HG03095 (cell line): ENCODE data around the gene TOR1B.
"Not testable (repeated sequence)": the region's sequence is repeated elsewhere in the genome, so short reads cannot be mapped to it uniquely, and the experiment has no call there.

ENCODE experiments used
- ATAC-seq: cut with Tn5 transposase; IDR thresholded peaks from one replicate; pipeline ENCODE4 v1.9.1; 2021; ENCODE audit warnings: moderate library complexity; ENCODE audit not compliant: unreplicated experiment

Gene TOR1B, protein sequence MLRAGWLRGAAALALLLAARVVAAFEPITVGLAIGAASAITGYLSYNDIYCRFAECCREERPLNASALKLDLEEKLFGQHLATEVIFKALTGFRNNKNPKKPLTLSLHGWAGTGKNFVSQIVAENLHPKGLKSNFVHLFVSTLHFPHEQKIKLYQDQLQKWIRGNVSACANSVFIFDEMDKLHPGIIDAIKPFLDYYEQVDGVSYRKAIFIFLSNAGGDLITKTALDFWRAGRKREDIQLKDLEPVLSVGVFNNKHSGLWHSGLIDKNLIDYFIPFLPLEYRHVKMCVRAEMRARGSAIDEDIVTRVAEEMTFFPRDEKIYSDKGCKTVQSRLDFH

DNA sequence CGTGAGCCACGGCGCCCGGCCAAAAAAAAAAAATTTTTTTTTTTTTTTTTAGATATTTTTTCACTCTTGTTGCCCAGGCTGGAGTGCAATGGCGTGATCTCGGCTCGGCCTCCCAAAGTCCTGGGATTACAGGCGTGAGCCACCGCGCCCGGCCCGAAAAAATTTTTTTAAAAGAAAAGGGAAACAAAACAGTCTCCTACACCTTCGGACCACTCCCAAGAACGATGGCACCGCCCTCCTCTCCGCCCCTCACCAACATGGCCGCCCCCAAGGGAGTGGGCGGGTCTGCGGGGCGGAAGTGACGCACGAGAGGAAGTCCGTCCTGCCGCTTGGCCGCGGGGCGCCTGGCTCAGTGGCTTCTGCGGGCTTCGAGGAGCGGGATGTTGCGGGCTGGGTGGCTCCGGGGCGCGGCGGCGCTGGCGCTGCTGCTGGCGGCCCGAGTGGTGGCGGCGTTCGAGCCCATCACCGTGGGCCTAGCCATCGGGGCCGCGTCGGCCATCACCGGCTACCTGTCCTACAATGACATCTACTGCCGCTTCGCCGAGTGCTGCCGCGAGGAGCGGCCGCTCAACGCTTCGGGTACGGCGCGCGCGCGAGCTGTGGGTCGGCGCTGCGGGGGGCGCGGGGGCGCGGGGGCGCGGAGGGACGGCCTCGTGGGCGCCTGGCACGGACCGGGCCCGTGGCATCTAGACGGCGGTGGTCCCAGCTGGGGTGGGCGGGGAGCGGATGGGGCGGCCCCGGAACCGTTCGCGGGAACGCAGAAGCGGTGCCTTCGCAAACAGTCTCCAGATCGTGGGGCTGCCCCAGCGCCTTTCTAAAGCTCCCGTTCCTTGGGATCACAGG is at the start of gene TOR1B:
TOR1B (plus strand) TSS at position 352 of the 843 bp plus-strand sequence; CDS start at position 381, 29 bp downstream.
- peak; percentile 90 for ATAC-seq

DNA sequence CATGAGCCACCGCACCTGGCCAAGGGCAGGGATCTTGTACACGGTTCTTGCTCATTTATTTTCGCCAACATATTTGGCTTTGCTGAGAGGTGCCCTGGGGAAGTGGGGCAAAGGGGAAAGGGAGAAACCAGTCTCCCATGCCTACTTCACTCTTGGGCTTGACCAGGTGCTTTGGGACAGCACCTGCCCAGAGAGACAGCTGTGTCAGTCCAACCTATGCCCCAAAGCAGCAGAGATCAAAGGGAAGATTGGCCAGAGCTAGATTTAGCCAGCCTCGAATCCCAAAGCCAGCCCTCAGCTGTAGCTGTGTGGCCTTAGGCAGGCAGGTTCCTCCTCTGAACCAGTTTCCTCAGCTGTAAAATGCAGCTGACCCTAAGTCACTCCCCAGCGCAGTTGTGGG is 47.8 kb upstream of the TOR1B start:
- ATAC-seq, result no peak

DNA sequence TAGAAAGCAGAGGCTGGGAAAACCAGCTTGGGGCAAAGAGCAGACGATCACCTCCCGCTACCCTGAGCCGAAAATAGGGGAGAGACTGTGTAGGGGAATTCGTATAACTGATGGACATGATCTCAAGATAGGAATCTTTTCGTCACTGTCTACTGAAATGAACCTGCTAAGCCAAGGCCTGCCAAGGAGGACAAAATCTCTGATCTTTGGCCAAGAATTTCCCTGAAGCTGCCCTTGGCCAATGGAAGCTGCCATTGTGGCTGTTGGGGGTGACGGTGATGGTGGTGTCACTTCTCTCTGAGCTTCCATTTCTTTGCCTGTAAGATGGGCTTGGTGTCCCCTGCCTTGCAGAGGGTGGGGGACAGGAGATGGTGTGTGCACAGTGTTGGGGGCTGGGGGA is 46.8 kb upstream of the TOR1B start:
- ATAC-seq, result no peak

DNA sequence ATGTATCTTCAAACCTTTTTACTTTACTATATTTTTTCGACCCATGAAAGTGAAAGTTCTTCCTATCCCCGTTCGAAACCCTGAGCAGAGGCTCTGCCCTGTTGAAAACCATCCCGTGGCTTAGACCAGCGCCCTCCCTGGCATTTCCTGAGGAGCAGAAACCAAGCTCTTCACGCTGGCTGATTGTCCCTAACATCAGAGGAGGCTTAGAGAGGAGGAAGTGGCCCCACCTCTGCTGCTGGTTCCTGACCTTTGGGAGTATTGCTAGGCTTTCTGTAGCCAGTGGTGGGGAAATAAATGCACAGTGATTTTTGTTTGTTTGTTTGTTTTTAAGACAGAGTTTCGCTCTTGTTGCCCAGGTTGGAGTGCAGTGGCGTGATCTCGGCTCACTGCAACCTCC is 45.9 kb upstream of the TOR1B start:
- ATAC-seq, result no peak

DNA sequence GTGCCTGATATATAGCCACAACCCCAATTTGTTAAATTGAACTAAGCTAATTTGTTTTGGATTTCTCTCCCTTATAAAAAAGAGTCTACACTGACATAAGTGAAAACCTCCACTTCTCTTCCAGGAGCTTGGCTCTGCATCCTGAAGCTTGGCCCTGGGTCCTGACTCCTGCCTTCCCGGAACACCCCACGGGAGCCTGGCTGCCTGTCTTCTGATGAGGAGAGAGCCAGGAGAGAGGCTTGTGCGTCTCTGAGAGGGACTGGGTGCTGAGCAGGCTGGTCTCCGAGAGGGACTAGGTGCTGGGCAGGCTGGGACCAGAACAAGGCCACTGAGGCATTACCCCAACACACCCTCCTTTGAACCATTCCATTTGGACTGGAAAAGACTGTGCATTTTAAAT is 43.7 kb upstream of the TOR1B start:
- ATAC-seq, result no peak

DNA sequence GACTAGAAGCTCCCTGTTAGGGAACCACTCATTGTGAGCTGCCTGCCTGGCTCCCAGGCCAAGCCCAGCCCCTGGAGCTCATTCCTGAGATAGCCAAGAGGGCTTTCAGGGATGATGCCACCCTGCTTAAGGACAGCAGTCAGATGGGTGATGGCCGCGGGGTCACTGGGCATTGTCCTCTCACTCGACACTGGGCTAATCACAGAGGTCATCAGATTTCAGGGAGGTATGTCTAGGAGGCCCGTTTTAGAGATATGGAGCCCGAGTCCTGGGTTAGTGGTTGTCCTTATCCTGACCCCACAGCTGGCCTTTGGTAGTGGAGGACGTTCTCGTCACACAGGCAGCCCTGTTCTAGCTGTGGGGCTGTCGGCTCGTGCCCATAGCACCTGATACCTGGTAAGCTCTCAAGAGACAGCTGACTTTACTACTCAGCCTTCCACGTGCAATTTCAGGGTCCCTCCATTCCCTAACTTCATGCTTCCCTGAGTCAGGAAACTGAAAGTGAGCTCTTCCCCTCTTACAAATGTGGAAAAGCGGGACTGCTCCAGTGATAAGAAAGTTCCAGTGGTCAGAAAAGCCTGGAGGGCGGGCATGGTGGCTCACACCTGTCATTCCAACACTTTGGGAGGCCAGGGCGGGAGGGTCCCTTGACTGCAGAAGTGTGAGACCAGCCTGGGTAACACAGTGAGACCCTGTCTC is 43.0 kb upstream of the TOR1B start:
- ATAC-seq, result no peak

DNA sequence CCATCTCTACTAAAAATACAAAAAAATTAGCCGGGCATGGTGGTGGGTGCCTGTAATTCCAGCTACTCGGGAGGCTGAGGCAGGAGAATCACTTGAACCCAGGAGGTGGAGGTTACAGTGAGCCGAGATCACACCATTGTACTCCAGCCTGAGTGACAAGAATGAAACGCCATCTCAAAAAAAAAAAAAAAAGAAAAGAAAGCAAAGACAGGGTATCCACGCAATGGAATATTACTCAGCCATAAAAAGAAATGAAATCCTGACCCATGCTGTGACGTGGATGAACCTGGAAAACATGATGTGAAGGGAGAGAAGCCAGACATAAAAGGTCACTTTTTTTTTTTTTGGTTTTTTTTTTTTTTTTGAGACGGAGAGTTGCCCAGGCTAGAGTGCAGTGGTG is 42.2 kb upstream of the TOR1B start:
- not testable (repeated sequence) for ATAC-seq

DNA sequence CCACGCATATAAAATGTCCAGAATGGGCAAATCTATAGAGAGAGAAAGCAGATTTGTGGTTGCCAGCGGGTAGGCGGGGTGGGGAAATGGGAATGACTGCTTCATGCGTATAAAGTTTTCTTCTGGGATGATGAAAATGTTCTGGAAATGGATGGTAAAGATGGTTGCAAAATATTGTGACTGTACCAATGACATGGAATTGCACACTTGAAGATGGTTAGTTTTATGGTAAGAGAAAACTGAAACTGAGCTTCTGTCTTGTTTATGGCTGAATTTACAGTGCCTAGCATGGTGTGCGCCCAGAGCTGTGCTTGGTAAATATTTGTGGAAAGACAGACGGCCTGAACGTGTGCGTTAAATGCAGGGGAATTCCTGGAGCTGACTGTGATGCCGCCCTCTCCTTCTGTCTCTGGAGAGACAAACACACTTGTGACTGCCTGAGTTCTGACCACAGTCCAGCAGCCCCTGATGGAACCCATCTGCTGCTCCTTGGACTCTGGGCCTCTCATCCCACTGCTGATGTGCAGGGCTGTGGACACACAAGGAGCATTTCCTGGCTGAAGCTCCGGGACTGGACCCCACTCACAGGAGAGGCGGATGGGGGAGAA is 41.6 kb upstream of the TOR1B start:
- ATAC-seq, result no peak

DNA sequence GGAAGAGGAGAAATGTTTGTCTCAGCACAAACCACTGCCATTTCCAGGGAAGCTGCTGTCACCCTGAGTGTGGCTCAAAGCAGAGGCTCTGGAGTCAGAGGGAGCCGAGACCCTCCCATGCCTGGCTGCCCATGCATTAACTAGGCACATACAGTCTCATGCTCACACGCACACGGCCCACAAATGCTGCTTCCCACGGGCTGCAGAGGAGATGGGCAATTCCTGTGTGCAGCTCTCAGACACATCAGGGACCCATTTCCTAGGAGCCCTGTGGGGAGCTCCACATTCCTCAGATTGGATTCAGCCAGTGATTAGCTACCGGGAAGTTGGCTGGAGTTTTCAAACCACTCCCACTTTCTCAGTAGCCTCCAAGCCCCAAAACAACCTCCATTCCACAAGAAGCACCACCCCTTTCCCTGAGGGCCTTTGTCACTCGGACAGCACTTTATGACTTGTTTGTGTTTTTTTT is 41.0 kb upstream of the TOR1B start:
- no peak for ATAC-seq

DNA sequence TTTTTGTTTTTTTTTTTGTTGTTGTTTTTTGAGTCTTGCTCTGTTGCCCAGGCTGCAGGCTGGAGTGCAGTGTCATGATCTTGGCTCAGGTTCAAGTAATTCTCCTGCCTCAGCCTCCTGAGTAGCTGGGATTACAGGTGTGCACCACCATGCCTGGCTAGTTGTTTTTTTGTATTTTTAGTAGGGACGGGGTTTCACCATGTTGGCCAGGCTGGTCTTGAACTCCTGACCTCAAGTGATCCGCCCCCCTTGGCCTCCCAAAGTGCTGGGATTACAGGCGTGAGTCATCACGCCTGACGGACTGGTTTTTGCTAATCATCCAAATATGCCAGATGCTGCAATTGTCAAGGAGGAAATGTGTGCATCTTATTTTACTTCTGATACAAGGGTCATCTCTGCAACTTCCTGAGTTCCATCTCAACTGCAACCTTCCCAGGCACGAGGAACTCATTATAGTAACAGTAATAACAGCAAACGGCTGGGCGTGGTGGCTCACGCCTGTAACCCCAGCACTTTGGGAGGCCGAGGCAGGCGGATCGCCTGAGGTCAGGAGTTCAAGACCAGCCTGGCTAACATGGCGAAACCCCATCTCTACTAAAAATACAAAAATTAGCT is 40.5 kb upstream of the TOR1B start:
- ATAC-seq, result not testable (repeated sequence)

DNA sequence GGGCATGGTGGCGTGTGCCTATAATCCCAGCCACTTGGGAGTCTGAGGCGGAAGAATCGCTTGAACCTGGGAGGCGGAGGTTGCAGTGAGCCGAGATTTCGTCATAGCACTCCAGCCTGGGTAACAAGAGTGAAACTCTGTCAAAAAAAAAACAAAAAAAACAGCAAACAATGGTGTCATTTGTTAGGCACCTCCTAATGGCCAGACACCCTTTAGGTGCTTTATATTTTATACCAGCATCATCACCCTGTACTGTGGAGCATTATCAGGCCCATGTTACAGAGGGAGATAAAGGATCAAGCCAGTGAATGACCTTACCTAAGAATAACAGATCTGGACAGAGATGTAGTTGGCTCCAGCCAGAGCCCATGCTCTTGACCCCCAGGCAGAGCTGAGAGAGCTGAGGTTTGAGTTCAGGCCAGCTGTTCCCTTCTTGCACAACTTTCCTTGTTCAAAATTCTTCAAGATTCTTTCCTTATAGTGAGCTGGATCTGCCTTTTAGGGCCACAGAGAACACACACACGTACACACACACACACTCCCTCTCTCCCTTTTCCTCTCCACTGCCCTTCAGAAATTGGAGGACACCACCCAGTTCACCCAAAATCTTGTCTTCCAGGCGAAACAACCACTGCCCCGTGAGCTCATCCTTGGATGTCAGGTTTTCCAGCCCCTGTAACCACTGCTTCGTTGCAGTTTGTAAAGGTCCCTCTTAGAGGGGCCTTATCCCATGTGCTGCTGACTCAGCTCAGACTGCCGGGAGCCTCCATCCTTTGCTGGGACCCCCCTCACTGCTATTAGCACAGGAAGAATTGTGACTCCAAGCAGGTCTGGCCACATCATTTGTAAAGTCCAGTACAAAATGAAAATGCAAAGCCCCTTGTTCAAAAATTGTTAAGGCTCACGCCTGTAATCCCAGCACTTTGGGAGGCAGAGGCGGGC is 39.7 kb upstream of the TOR1B start:
- ATAC-seq, result no peak

DNA sequence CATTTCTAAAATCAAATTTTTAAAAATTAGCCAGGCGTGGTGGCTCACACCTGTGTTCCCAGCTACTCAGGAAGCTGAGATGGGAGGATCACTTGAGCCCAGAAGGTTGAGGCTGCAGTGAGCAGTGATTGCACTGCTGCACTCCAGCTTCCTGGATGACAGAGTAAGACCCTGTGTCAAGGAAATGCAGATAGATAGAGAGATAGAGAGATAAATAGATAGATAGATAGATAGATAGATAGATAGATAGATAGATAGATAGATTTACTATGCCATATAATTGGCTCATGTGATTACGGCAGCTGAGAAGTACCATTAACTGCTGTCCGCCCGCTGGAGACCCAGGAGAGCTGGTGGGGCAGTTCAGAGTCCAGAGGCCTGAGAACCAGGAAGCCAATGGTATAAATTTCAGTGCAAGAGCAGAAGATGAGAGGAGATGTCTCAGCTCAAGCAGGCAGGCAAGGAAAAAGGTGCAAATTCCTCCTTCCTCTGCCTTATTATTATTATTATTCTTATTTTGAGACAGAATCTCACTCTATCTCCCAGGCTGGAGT is 37.1 kb upstream of the TOR1B start:
- no peak for ATAC-seq

DNA sequence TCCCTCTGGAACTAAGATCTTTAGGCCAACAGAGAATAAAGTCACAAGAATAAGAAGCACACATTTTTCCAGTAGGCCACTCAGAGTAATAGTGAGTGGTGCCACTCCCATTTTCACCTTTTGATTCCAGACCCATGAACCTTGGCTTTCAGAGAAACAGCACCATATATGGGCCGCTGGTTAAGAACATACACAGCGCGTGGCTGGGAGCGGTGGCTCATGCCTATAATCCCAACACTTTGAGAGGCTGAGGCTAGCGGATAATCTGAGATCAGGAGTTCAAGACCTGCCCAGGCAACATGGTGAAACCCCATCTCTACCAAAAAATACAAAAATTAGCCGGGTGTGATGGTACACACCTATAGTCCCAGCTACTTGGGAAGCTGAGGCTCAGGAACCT is 34.5 kb upstream of the TOR1B start:
- ATAC-seq, result no peak

DNA sequence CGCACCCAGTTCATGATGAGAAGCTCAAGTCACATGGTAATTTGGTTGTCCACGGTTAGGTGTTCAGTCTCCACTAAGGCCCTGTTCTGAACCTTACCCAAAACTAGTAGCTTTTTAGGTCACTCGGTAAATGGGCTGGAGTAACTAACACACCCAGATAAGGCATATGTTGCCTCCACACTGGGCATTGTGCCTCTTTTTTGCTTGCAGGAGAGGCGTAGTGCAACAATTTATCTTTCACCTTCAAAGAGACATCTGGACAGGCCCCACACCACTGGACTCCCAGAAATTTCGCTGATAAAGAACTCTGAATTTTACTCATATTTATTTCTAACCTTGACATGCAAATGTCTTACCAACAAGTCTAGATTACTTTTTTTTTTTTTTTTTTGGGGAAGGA is 33.3 kb upstream of the TOR1B start:
- no peak for ATAC-seq

DNA sequence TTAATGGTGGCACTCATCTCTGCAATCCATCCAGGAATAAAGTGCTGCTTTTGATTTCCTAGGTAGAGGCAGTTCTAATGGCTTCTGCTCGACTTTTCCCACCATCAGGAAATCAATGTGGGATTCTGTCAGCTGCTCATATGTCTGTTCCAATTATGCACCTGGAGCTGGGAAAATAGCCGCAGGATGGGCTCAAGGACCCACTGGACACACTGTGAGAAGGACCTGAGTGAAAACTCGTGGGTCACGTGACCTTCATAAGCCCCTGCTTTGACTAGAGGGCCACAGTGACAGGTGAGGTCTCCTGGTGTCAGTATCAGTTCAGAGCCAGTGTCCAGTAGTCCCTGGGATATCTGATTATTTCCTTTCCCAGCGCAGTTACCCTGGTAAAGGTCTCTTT is 32.2 kb upstream of the TOR1B start:
- ATAC-seq, result no peak

DNA sequence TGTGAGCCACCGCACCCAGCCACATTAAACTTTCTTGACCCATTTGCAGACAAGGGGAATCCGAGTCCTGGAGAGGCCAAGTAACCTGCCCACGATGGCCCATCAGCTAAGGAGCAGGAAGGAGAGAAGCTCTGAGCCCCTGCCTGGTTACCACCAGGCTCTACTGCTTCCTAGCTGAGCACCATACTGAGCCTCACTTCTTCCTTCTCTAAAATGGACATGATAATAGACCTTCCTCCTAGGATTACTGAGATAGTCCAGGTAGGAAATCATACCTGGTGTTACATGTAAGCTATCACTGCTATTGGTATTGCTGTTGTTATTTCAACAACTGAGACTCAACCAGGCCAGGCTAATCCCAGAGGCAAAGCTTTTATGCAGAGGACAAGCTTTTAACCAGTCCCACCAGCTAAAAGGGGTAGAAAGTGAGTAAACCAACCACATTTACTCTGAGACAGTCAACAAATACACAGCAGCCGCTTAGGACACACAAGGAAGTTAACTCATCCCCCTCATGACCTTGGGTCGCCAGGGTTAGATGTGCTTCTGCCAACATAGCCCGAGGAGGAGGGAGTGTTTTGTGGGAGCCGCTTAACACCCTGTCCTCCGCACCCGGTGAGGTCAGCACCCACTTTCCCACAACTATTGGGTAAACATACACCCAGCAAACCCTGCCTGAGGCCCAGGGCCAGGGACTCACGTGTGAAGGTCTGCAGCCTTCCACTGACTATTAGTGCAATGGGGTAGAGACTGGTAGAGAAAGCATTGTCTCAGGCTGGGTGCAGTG is 29.5 kb upstream of the TOR1B start:
- ATAC-seq, result no peak

DNA sequence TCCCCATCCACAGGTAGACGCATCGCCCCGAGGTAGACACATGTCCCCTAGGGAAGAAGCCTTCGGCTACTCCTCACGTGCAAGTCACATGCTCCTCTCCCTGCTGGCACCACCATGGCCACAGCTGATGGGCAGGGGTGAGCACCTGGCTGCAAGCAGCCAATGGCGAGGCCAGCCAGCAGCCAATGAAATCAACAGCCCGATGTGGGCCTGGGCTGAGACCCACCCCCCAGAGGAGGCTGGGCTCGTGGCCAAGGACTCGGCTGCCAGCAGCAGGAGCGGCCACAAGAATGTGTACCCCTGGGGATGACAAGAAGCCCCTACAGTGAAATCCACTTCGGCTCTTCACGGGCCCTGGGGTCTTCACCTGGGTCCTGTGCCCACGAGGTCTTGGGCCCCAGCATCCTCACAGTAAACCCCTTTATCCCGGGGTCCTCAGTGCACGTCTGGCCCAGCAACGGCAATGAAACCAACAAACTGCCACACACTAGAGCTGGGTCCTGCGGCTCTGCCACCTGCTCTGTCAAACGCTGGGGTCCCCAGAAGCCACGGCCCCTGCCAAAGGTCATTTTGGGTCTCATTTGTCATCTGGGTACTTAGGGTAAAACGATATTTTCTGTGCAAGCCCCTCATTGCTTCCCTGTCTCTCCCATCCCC is 28.1 kb upstream of the TOR1B start:
- no peak for ATAC-seq

DNA sequence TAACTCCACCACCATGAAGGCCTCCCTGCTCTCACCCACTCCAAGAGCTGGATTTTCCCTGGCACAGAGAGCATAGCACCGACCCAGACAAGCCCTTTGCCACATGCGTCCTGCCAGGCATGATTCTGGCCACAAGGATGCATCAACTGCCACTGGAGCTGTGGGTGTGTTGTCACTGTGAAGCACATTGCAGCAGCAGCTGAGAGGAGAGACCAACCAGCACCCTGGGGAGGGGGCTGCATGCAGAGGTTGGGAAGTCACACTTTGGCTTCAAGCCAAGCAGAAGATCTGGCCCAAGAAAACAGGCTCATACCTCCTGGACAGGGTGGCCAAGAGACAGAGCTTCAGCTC is 27.6 kb upstream of the TOR1B start:
- ATAC-seq, result no peak
